Cardiac septum (tissue), 1 donor: ENCODE data around the gene NR2F2. TPM values are rescaled to one million over a fixed set of nuclear protein-coding genes. Genes with fewer than 3 reads are reported as not detected.

Experiments
- DNase-seq: peaks from one replicate; pipeline ENCODE4 v3.0.0-alpha.2; 2020; ENCODE audit warnings: low spot score
- intact Hi-C: fragments of 100-400 bp; cut with DNase I; formaldehyde crosslinking; loops from one replicate; pipeline ENCODE4 v1.14.0; 2022
- total RNA-seq: library from RNA; stranded (reverse); fragmentation: NEBNext Ultra II Directional; extraction: Animal tissue kit (Norgen Biotek cat#: 25700); gene quantifications from one replicate; pipeline ENCODE4 v1.2.1, GENCODE V29; 2021
- donor health status: DM: no; HTN: no; CAD: no.

Gene NR2F2
- total RNA-seq, 1 donor from 2014 or later = 21.0 TPM

GRCh38 chr15:96338766-96339618, 8.5 kb downstream of the NR2F2 start:
- DNase-seq = no peak
- intact Hi-C loops = loop anchor here (10.0 kb wide), 1 partner anchor 734 kb away; no protein-coding TSS in a partner anchor

GRCh38 chr15:96339619-96340347, 9.3 kb downstream of the NR2F2 start:
- no peak for DNase-seq
- intact Hi-C loops = loop anchor here (10.0 kb wide), 1 partner anchor 735 kb away; no protein-coding TSS in a partner anchor

GRCh38 chr15:96340348-96340597, 9.8 kb downstream of the NR2F2 start:
- DNase-seq = no peak
- intact Hi-C loops = no loop called here

- intact Hi-C loops = no loop called here
- peak; percentile 74 for DNase-seq
These were observed 10.4 kb downstream of the NR2F2 start for GRCh38 chr15:96340598-96341512.

- intact Hi-C loops = no loop called here
- DNase-seq = peak; percentile 59
These were observed 11.3 kb downstream of the NR2F2 start for GRCh38 chr15:96341513-96342405.

GRCh38 chr15:96342406-96343112, 12.1 kb downstream of the NR2F2 start:
- DNase-seq = peak; percentile 55
- intact Hi-C loops = no loop called here

GRCh38 chr15:96343113-96344059, 12.9 kb downstream of the NR2F2 start:
- DNase-seq = peak; percentile 72
- intact Hi-C loops = loop anchor here (2.0 kb wide), 1 partner anchor 1085 kb away; no protein-coding TSS in a partner anchor

GRCh38 chr15:96344060-96344705, 13.7 kb downstream of the NR2F2 start:
- intact Hi-C loops = loop anchor here (2.0 kb wide), 1 partner anchor 1085 kb away; no protein-coding TSS in a partner anchor
- DNase-seq = peak; percentile 63

GRCh38 chr15:96344706-96345559, 14.4 kb downstream of the NR2F2 start:
- intact Hi-C loops = loop anchor here (2.0 kb wide), 1 partner anchor 1086 kb away; no protein-coding TSS in a partner anchor
- DNase-seq = peak; percentile 65

- peak; percentile 81 for DNase-seq
- intact Hi-C loops = loop anchor here (2.0 kb wide), 1 partner anchor 1087 kb away; no protein-coding TSS in a partner anchor
These were observed 15.3 kb downstream of the NR2F2 start for GRCh38 chr15:96345560-96346399.

GRCh38 chr15:96346409-96346970, 16.0 kb downstream of the NR2F2 start:
- intact Hi-C loops = no loop called here
- no peak for DNase-seq

- peak; percentile 77 for DNase-seq
These were observed 16.9 kb downstream of the NR2F2 start for GRCh38 chr15:96347181-96348111.

More at GRCh38 chr15:96347181-96348111, 16.9 kb downstream of the NR2F2 start:
- intact Hi-C loops = no loop called here
